Epithelial cell of proximal tubule (primary cell): ENCODE data around the gene STIM2. TPM values are rescaled to one million over a fixed set of nuclear protein-coding genes. Genes with fewer than 3 reads are reported as not detected.

Experiments
- DNase-seq: peaks from one replicate; pipeline ENCODE4 v3.0.0-alpha.2; 2011; ENCODE audit warnings: low read depth
- H3K4me3 ChIP-seq: 2 replicates; pipeline ENCODE4 v1.5.1; 2011; ENCODE audit warnings: low read depth, mild to moderate bottlenecking, low read length
- total RNA-seq: library from RNA; depleted of rRNA; stranded (reverse); fragments of >200 nt; gene quantifications from 2 replicates; pipeline ENCODE4 v1.2.3, GENCODE V29; 2015
- TF ChIP-seq, protein P1 (sequence below): conservative IDR thresholded peaks from 2 replicates; pipeline ENCODE4 v1.5.1; 2012; ENCODE audit warnings: low read depth, mild to moderate bottlenecking, low read length

Gene STIM2
- total RNA-seq, 1 donor from 2014 or later: 7.0 TPM

DNA sequence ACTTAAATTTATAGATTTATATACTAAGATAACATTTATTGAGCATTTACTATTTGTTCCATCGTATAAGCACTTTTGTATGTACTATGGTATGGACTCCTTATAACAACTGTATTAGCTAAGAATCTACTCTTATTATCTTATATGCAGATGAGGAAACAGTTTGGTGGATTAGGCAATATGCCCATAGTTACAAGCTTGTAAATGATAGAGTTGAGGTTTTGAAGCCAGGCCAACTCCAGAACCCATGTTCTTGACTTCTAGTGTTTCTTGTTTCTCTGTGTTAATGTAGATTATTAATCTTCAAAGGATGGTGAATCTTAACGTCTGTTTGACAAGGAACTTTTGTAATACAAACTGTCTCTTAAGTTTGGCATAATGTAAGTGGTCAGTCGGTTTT lies 71.3 kb downstream of the STIM2 start:
- no peak overlapping the region for H3K4me3 ChIP-seq
- TF ChIP-seq, protein P1, sequence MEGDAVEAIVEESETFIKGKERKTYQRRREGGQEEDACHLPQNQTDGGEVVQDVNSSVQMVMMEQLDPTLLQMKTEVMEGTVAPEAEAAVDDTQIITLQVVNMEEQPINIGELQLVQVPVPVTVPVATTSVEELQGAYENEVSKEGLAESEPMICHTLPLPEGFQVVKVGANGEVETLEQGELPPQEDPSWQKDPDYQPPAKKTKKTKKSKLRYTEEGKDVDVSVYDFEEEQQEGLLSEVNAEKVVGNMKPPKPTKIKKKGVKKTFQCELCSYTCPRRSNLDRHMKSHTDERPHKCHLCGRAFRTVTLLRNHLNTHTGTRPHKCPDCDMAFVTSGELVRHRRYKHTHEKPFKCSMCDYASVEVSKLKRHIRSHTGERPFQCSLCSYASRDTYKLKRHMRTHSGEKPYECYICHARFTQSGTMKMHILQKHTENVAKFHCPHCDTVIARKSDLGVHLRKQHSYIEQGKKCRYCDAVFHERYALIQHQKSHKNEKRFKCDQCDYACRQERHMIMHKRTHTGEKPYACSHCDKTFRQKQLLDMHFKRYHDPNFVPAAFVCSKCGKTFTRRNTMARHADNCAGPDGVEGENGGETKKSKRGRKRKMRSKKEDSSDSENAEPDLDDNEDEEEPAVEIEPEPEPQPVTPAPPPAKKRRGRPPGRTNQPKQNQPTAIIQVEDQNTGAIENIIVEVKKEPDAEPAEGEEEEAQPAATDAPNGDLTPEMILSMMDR: no peak
- DNase-seq: no peak

DNA sequence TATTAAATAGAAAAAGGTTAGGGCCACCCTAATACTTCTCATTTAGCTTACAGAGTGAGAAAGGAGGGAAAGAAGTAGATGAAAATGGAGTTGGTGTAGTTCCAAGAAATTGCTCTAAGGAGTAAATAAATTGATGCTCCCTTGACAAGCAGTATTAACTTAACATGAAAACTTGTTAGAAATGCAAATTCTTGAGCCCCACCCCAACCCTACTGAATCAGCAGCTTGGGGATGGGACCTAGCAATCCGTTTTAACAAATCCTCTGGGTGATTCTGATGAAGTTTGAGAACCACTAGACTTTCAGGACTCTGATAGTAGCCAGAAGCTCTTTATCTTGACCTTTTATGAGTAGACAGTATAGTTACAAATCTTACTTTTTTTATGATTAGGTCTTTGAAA lies 74.8 kb downstream of the STIM2 start:
- H3K4me3 ChIP-seq: no peak overlapping the region
- no peak for DNase-seq
- TF ChIP-seq, protein P1: no peak

DNA sequence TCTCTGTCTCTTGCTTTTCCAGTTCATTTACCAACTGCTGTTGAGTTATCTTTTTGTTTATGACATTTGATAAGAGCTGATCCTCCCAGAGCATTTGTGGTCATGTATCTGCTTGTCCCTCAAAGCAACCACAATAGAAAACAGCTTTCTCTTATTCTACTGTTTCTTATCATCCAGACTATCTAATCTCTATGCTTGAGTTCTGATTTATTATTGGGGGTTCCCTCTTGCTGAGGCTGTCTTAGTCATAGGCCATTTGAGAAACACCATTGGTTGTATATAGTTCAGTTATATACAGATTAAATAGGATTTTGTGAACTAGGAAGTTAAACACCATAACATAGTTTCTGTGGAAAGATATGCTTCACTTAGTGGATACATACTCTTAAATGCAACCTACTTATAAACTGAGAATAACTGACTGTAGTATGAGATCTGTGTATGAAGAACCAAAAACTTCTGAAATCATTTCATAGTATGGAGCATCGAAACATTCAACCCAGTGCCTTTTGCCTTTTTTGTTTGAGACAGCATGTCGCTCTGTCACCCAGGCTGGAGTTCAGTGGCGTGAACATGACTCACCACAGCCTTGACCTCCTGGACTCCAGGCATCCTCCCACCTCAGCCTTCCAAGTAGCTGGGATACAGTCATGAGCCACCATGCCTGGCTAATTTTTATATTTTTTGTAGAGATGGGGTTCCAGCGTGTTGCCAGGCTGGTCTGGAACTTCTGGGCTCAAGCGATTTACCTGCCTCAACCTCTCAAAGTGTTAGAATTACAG lies 75.8 kb downstream of the STIM2 start:
- TF ChIP-seq, protein P1: no peak
- no peak overlapping the region for H3K4me3 ChIP-seq
- DNase-seq: peak; percentile 10

DNA sequence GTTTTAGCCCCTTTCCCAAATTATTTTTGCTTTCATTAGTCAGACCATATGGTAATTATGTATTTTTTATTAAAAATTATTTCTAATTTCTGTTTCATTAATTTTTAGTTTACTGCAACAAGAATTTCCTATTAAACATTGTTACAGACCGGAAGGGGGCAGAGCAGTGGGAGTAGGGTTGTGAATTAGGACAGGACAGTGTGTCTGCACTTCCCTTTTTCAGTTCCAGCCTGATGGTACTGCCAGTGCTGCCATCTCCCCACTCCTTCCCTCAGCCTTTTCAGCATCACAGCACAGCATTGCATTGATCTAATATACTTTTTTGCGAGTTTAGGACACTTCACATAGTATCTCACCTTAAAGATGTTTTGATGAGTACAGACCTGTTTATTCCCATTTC lies 76.5 kb downstream of the STIM2 start:
- DNase-seq: no peak
- no peak overlapping the region for H3K4me3 ChIP-seq
- TF ChIP-seq, protein P1: no peak

DNA sequence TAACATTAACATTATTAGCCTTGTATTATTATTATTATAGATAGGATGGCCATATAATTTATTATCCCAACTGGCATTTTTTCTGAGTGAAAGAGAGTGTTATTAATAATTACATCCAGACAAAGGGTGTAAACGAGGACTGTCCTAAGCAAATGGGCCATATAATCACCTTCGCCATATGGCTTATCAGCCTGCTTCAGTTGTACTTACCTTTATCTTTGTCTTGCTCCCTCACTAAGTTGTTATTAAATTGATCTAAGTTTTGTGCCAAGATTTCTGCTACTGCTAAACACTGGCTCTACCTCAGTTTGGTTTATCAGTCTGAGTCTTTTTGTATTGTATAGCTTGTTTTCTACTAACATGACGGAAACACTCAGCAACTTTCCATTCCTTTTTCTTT lies 76.9 kb downstream of the STIM2 start:
- H3K4me3 ChIP-seq: no peak overlapping the region
- DNase-seq: no peak
- TF ChIP-seq, protein P1: no peak

DNA sequence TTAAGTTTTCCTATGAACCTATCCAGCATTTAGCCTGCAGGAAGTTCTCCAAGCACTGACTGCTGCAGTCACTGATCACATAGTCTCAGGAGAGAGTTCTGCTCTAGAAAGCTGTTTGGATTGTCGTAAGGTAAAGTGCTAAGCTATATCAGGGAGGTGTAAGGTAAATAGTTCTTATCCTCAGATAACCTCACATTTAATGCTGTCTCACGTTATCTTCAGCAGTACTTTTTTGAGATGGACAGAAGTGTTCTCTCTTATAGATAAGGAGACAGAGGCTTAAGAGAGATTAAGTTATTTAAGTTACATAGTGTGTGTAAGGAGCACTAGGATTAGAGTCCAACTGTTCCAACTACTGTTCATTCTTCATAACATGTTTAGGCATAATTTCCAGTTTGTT lies 77.9 kb downstream of the STIM2 start:
- no peak for DNase-seq
- no peak overlapping the region for H3K4me3 ChIP-seq
- TF ChIP-seq, protein P1: no peak

DNA sequence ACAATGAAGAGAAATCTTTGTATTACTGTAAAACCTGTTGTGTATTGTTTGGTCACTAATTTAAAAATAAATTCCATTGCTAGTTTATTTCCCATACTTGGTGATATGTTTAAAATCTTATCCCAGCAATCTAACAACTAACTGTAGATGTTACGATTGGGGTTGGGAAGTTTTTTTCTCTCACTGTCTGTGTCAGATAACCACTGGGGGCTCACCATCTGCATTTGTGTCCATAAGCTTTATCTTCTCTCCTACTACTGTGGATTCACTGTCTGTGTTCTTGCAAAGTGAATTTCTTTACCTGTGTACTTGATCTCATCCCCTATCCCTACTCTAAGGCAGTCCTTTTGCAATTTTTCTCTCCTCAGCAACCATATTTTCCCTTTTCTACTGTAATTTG lies 81.3 kb downstream of the STIM2 start:
- H3K4me3 ChIP-seq: no peak overlapping the region
- TF ChIP-seq, protein P1: no peak
- no peak for DNase-seq
